Endothelial cell of umbilical vein (primary cell): ENCODE measurements around the gene CDKN1C. TPM values are rescaled to one million over a fixed set of nuclear protein-coding genes. Genes with fewer than 3 reads are reported as not detected.

Source experiments
- BruUV-seq: library from RNA; stranded (reverse); fragments of 400-500 nt; replicated peaks from 2 replicates; lab custom pipeline; 2021; lab: Mats Ljungman, UMichigan
- CTCF ChIA-PET: fragments of 300-600, 350-600 bp; sonication (Branson Sonifier 250); formaldehyde crosslinking; loops from one replicate; lab custom pipeline; 2021; ENCODE audit warnings: antibody characterized with exemption, inconsistent platforms; lab: Charles Lee
- POLR2A ChIA-PET: fragments of 300-600, 350-600 bp; sonication (Branson Sonifier 250); formaldehyde crosslinking; loops from one replicate; lab custom pipeline; 2021; ENCODE audit warnings: antibody characterized with exemption, inconsistent platforms; lab: Charles Lee
- DNase-seq: peaks from one replicate; pipeline ENCODE4 v3.0.0-alpha.2; 2011; ENCODE audit warnings: low read depth, low spot score
- FAIRE-seq: peaks from 2 replicates; lab custom pipeline; 2011; peaks lifted over from hg19 to GRCh38; lab: Jason Lieb, UNC
- H2AFZ ChIP-seq: 2 replicates; pipeline ENCODE4 v1.6.0; 2012; ENCODE audit warnings: low read depth, low read length, control low read depth, inconsistent platforms
- H3K27ac ChIP-seq: 2 replicates; pipeline ENCODE4 v1.5.1; 2011; ENCODE audit warnings: low read depth, mild to moderate bottlenecking, control low read depth, low read length, moderate library complexity; ENCODE audit not compliant: insufficient read depth
- H3K27me3 ChIP-seq, 2 experiments: 2 replicates each; pipeline versions ENCODE4 v1.6.0 to v1.6.1; 2011; ENCODE audit warnings: low read length in 2 of 2, mixed read lengths in 1 of 2; ENCODE audit not compliant: control insufficient read depth in 2 of 2, insufficient read depth in 2 of 2
- H3K36me3 ChIP-seq, 2 experiments: 2 replicates in 1 of 2; 3 replicates in 1 of 2; pipeline ENCODE4 v1.5.1; 2011; ENCODE audit warnings: low read length in 2 of 2, mild to moderate bottlenecking in 1 of 2, moderate library complexity in 1 of 2; ENCODE audit not compliant: control insufficient read depth in 2 of 2, insufficient read depth in 2 of 2; ENCODE audit errors: extremely low read depth in 1 of 2
- H3K4me1 ChIP-seq: 3 replicates; pipeline ENCODE4 v1.5.1; 2011; ENCODE audit warnings: mild to moderate bottlenecking, low read length; ENCODE audit not compliant: control insufficient read depth, insufficient read depth; ENCODE audit errors: extremely low read depth
- H3K4me2 ChIP-seq: 2 replicates; pipeline ENCODE4 v1.6.1; 2011; ENCODE audit warnings: low read length, control low read depth, mixed read lengths; ENCODE audit not compliant: insufficient read depth
- H3K4me3 ChIP-seq, 3 experiments: fragments of 200-600 bp in 1 of 3; sonication (generic), shearing (Covaris generic) in 1 of 3; replicated peaks in 1 of 3; 2 replicates each; pipeline ENCODE4 v1.5.1; 2011 to 2016; ENCODE audit warnings: control low read depth in 3 of 3, low read length in 3 of 3, mild to moderate bottlenecking in 2 of 3, inconsistent platforms in 1 of 3, low read depth in 1 of 3, moderate library complexity in 1 of 3; ENCODE audit not compliant: insufficient read depth in 1 of 3
- H3K79me2 ChIP-seq: 2 replicates; pipeline ENCODE4 v1.6.0; 2012; ENCODE audit warnings: low read length, inconsistent platforms; ENCODE audit not compliant: control insufficient read depth, insufficient read depth
- H3K9ac ChIP-seq: replicated peaks from 2 replicates; pipeline ENCODE3; 2011; ENCODE audit warnings: low read length, control low read depth; ENCODE audit not compliant: insufficient read depth; ENCODE audit errors: extremely low read depth
- H3K9me1 ChIP-seq: replicated peaks from 3 replicates; pipeline ENCODE4 v1.6.0; 2011; ENCODE audit warnings: mild to moderate bottlenecking, low read length; ENCODE audit not compliant: control insufficient read depth, insufficient read depth; ENCODE audit errors: extremely low read depth
- H3K9me3 ChIP-seq: replicated peaks from 2 replicates; pipeline ENCODE4 v1.5.1; 2012; ENCODE audit warnings: low read length, inconsistent platforms; ENCODE audit not compliant: control insufficient read depth, insufficient read depth
- H4K20me1 ChIP-seq: replicated peaks from 2 replicates; pipeline ENCODE3; 2011; ENCODE audit warnings: mild to moderate bottlenecking, low read length; ENCODE audit not compliant: control insufficient read depth, insufficient read depth; ENCODE audit errors: extremely low read depth
- CTCF ChIP-seq, 2 donors: IDR thresholded peaks; 1 replicate in 1 of 2; 2 replicates in 1 of 2; pipeline ENCODE4 v1.5.1; 2011; ENCODE audit warnings: low read length in 2 of 2, mild to moderate bottlenecking in 2 of 2, moderate library complexity in 2 of 2, control low read depth in 1 of 2, inconsistent platforms in 1 of 2, low read depth in 1 of 2; ENCODE audit not compliant: insufficient read depth in 1 of 2; ENCODE audit errors: extremely low read depth in 1 of 2
- EZH2 ChIP-seq: IDR thresholded peaks from 2 replicates; pipeline ENCODE4 v1.6.1; 2012; ENCODE audit warnings: borderline replicate concordance, low read depth, mild to moderate bottlenecking, moderate library complexity, low read length, inconsistent platforms; ENCODE audit not compliant: severe bottlenecking
- FOS ChIP-seq: IDR thresholded peaks from 2 replicates; pipeline ENCODE4 v1.6.1; 2011; ENCODE audit warnings: mild to moderate bottlenecking, low read length, moderate library complexity, borderline replicate concordance; ENCODE audit not compliant: insufficient read depth
- GATA2 ChIP-seq: IDR thresholded peaks from 2 replicates; pipeline ENCODE4 v1.7.0; 2011; ENCODE audit warnings: low read depth, mild to moderate bottlenecking, moderate library complexity, mixed read lengths, low read length; ENCODE audit not compliant: insufficient read length, insufficient read depth
- JUN ChIP-seq: IDR thresholded peaks from 2 replicates; pipeline ENCODE4 v1.6.1; 2011; ENCODE audit warnings: borderline replicate concordance, low read depth; ENCODE audit not compliant: insufficient read length, insufficient read depth
- MAX ChIP-seq: IDR thresholded peaks from 2 replicates; pipeline ENCODE4 v1.6.1; 2011; ENCODE audit not compliant: insufficient read depth, insufficient read length
- MYC ChIP-seq: IDR thresholded peaks from one replicate; pipeline ENCODE4 v1.6.1; 2011; ENCODE audit warnings: mild to moderate bottlenecking, low read depth, low read length
- POLR2A ChIP-seq: IDR thresholded peaks from 2 replicates; pipeline ENCODE4 v1.6.1; 2012; ENCODE audit warnings: low read depth, mild to moderate bottlenecking, control low read depth, low read length
- POLR2AphosphoS5 ChIP-seq: IDR thresholded peaks from 2 replicates; pipeline ENCODE4 v1.6.1; 2012; ENCODE audit warnings: low read depth, mild to moderate bottlenecking, control low read depth, low read length, moderate library complexity; ENCODE audit not compliant: insufficient read depth
- dilution Hi-C: fragments of 300-500 bp; cut with MboI; formaldehyde crosslinking; loops from one replicate; pipeline ENCODE4 v1.15.0; 2019; ENCODE audit warnings: low sequenced_read_pairs; ENCODE audit not compliant: extremely low pct_ligation_motif_present
- intact Hi-C: fragments of 100-400 bp; cut with micrococcal nuclease; formaldehyde crosslinking; loops from one replicate; pipeline ENCODE4 v1.10.0; 2022
- polyA plus RNA-seq, 4 experiments: library from polyadenylated mRNA; depleted of rRNA in 3 of 4; stranded (reverse) in 3 of 4; unstranded in 1 of 4; fragments of >200 nt; gene quantifications; 2 replicates each; pipeline versions ENCODE4 v1.2.1 to v1.2.3, GENCODE V29; 2011 to 2012; ENCODE audit warnings: missing spikeins in 1 of 4
- total RNA-seq: library from RNA; stranded (reverse); gene quantifications from 2 replicates; pipeline ENCODE4 v1.2.3, GENCODE V29; 2021

The CDKN1C gene
- total and polyA plus RNA-seq, 2 donors (not counting 3 experiments of a cell fraction or from before 2014, with no cell fraction given) = 4.1 to 9.0 TPM

GRCh38 chr11:2902784-2903671, 17.5 kb upstream of the CDKN1C start:
- POLR2A ChIA-PET = interaction anchor here (1.8 kb wide), 1 partner anchor 26 kb away, joined by 6 read pairs; the partner anchor contains the start of gene PHLDA2
- no TSS peak for BruUV-seq
- dilution Hi-C loops = no loop called here
- H3K27me3 ChIP-seq = peaks cover 0 to 2% of the 10 kb centered on the region in 2 experiments
- no peak overlapping the region for H2AFZ ChIP-seq
- no peaks in the 10 kb centered on the region for H3K9me1 ChIP-seq
- no peaks in the 10 kb centered on the region for H4K20me1 ChIP-seq
- no peak overlapping the region for H3K27ac ChIP-seq
- no peak overlapping the region for H3K9ac ChIP-seq
- CTCF ChIA-PET = interaction anchor here (1.1 to 1.9 kb wide), 3 partner anchors 10 to 370 kb away, joined by 4 to 7 read pairs (median 6); no protein-coding TSS in a partner anchor
- no peaks in the 10 kb centered on the region for H3K36me3 ChIP-seq
- H3K79me2 ChIP-seq = no peaks in the 10 kb centered on the region
- H3K9me3 ChIP-seq = no peaks in the 10 kb centered on the region
- H3K4me2 ChIP-seq = no peak overlapping the region
- FAIRE-seq (no peak), DNase-seq (no peak)
- TF ChIP-seq MYC = no peak
- TF ChIP-seq POLR2AphosphoS5 = no peak
- no peak for TF ChIP-seq EZH2
- no peak for TF ChIP-seq POLR2A
- TF ChIP-seq MAX = no peak
- TF ChIP-seq GATA2 = no peak
- no peak for TF ChIP-seq JUN
- no peak for TF ChIP-seq FOS
- no peak for TF ChIP-seq CTCF (IDR thresholded peaks at IDR 0.05; ENCODE audit: extremely low read depth in 1 of 2, insufficient read depth in 1 of 2, low read depth in 1 of 2, low read length in 2 of 2)
- H3K4me3 ChIP-seq = no peak overlapping the region
- peaks cover 22% of the 10 kb centered on the region for H3K4me1 ChIP-seq
- intact Hi-C loops = no loop called here
